OCI-LY7 (cell line): Measurements from ENCODE around the gene SFT2D3.

Experiments used
- EZH2phosphoT487 ChIP-seq: fragments of 200-600 bp; sonication (generic); IDR thresholded peaks from 2 replicates; pipeline ENCODE4 v1.6.1; 2018; ENCODE audit warnings: low read depth, borderline replicate concordance, mild to moderate bottlenecking, mixed run types, antibody characterized with exemption, low read length, moderate library complexity, mixed read lengths
- TF ChIP-seq, protein P1 (sequence below): fragments of 200-600 bp; sonication (generic); conservative IDR thresholded peaks from 2 replicates; pipeline ENCODE4 v1.5.1; 2014; ENCODE audit warnings: mild to moderate bottlenecking, antibody characterized with exemption, low read length, moderate library complexity, mixed read lengths

DNA sequence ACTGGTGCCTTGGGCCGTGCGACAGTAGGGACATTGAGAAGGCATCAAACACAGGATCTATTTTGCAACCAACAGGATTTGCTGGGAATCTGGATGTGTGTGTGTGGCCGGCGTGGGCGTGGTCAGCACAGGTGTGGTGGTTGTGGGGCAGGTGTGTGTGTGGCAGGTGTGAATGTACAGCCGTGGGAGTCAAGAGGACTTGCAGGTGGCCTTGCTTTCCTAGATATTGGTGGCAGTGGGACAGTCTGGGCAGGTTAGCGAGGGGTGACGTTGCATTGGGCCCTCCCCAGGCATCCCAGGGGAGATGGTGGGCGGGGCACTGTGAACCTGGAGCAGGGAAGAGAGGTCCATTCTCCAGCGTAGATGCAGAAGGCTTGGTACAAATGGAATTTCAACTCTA, 22.8 kb upstream of the SFT2D3 start:
- TF ChIP-seq, protein P1, sequence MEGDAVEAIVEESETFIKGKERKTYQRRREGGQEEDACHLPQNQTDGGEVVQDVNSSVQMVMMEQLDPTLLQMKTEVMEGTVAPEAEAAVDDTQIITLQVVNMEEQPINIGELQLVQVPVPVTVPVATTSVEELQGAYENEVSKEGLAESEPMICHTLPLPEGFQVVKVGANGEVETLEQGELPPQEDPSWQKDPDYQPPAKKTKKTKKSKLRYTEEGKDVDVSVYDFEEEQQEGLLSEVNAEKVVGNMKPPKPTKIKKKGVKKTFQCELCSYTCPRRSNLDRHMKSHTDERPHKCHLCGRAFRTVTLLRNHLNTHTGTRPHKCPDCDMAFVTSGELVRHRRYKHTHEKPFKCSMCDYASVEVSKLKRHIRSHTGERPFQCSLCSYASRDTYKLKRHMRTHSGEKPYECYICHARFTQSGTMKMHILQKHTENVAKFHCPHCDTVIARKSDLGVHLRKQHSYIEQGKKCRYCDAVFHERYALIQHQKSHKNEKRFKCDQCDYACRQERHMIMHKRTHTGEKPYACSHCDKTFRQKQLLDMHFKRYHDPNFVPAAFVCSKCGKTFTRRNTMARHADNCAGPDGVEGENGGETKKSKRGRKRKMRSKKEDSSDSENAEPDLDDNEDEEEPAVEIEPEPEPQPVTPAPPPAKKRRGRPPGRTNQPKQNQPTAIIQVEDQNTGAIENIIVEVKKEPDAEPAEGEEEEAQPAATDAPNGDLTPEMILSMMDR = no peak
- TF ChIP-seq EZH2phosphoT487 = no peak
